Activated T-helper 1 cell treated with Interleukin-2 at 50 U/mL for 16 hours (primary cell): ENCODE measurements around the gene ZNF333.
"Not testable (repeated sequence)": the region's sequence is repeated elsewhere in the genome, so short reads cannot be mapped to it uniquely, and the experiment has no call there.

Experiments used
- DNase-seq: peaks from one replicate; pipeline ENCODE4 v3.0.0-alpha.2; 2020; ENCODE audit warnings: low read depth

The ZNF333 gene

DNA sequence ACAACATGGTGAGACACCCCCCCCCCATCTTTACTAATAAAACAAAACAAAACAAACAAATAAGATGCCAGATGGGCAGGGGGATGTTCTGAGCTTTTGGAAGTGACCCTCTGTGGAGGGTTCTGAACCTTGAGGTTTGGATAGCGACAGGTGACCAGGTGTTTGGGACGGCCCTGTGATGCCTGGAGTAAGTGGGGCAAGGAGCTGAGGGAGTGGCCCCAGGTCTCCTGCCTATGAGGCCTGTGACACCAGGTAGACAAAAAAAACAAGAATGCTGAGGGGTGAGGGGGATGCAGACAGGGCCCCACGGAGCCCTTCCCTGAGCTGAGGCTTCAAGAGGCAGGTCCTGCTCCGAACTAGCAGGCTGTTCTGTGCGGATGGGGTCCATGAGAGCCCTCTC lies 79.4 kb downstream of the ZNF333 start:
- no peak for DNase-seq

DNA sequence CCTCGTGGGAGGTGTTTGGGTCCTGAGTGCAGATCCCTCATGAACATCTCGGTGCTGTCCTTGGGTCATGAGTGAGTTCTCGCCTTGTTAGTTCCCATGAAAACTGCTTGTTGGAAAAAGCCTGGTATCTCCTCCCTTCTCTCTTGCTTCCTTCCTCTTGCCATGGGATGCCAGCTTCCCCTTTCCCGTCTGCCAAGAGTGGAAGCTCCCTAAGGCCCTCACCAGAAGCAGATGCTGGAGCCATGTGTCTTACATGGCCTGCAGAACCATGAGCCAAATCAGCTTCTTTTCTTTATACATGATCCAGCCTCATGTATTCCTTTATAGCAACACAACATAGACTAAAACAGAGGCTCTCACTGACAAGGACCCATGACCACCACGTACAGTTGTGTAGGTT lies 80.3 kb downstream of the ZNF333 start:
- no peak for DNase-seq

DNA sequence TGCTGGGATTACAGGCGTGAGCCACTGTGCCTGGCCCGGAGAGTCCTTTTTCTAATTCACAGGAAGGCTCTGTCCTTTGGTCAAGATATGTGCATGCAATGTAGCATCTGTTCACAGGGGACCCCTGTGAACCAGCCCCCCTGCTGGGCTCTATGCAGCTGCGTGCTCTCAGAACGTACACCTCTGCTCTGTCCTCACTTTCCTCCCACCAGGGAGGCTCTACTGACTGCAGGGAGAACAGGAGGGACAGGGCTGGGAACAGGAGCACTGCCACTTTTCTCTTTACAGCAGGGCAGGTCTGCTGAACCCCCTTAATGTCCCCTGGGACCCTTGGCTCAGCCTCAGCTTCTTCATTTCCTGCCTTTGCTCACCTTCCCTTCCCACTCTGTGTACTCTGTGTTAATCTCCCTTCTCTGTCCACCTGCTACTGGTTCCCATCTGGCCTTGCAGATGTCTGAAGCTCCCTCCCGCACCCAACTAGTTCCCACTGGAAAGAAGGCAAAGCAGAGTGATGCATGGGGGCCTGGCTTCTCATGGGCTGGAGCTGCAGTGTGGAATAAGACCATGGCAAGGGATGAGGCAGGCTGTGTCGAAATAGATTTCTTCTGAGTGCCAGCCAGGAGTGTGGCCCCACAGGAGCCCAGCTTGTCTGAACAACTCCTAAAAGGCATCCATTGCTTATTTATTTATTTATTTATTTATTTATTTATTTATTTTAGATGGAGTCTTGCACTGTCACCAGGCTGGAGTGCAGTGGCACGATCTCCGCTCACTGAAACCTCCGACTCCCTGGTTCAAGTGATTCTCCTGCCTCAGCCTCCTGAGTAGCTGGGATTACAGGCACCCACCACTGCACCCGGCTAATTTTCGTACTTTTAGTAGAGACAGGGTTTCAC lies 81.3 kb downstream of the ZNF333 start:
- DNase-seq, result no peak

DNA sequence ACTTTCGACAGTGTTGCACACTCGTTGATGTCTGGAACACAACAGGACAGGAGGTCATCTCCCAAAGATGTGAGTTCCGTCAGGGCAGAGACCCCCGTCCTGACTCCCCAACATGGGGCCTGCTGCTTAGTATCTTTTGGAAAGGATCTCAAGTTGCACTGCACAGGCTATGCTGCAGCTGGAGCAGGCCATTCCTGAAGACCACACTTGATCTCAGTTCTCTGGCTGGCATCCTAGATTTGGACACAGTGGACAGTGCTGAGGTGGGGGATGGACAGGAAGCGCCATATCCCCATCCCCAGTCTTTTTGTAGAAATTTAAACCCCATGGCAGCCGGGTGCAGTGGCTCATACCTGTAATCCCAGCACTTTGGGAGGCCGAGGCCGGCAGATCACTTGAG lies 82.6 kb downstream of the ZNF333 start:
- DNase-seq, result no peak

DNA sequence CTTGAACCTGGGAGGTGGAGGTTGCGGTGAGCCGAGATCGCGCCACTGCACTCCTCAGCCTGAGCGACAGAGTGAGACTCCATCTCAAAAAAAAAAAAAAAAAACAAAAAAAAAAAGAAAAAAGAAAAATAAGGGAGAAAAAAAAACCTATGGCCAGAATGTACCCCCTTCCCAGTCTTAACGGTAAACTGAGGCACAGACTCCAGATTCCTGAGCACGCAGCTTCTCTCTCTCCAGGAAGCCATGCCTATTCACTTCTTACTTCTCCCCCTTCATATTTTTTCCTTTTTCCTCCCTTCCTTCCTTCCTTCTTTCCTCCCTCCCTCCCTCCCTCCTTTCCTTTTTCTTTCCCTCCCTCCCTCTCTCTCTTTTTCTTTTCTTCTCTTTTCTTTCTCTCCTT lies 83.1 kb downstream of the ZNF333 start:
- DNase-seq, result no peak

DNA sequence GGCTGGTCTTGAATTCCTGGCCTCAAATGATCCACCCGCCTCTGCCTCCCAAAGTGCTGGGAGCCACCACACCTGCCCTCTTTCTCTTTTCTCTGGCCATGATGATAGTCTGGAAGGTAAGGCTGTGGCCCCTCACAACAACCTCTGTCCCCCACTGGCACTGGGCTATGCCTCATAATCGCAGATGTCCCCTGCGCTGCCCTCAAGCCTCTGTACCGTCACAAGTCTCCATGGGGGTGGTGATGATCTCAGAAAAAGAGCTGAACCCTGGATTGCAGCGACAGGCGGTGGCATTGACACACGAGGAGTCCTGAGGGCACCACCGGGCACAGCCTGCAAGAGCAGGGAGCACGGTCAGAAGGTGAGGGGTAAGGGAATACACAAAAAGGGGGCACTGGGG lies 83.9 kb downstream of the ZNF333 start:
- not testable (repeated sequence) for DNase-seq

DNA sequence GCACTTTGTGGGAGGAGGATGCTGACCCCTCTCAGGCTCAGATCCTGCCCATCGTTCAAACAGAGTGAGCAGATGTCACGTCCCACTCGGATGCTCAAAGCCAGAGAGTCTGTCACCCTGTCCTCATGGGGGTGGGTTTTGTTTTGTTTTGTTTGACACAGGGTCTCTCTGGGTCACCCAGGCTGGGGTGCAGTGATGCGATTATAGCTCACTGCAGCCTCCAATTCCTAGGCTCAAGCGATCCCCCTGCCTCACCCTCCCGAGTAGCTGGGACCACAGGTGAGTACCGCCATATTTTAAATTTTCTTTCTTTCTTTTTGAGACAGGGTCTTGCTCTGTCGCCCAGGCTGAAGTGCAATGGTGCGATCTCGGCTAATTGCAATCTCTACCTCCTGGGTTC lies 84.5 kb downstream of the ZNF333 start:
- no peak for DNase-seq

DNA sequence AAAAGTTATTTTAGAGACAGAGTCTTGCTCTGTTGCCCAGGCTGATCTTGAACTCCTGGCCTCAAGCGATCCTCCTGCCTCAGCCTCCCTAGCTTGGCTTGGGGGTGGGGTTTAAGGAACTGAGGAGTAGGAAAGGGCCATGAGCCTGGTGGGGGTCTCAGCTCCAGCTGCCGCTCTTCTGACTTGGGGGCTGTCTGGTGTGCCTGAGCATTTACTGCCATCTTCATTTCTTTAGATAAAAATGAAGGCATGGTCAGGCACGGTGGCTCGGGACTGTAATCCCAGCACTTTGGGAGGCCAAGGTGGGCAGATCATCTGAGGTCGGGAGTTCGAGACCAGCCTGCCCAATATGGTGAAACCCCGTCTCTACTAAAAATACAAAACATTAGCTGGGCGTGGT lies 85.5 kb downstream of the ZNF333 start:
- not testable (repeated sequence) for DNase-seq

DNA sequence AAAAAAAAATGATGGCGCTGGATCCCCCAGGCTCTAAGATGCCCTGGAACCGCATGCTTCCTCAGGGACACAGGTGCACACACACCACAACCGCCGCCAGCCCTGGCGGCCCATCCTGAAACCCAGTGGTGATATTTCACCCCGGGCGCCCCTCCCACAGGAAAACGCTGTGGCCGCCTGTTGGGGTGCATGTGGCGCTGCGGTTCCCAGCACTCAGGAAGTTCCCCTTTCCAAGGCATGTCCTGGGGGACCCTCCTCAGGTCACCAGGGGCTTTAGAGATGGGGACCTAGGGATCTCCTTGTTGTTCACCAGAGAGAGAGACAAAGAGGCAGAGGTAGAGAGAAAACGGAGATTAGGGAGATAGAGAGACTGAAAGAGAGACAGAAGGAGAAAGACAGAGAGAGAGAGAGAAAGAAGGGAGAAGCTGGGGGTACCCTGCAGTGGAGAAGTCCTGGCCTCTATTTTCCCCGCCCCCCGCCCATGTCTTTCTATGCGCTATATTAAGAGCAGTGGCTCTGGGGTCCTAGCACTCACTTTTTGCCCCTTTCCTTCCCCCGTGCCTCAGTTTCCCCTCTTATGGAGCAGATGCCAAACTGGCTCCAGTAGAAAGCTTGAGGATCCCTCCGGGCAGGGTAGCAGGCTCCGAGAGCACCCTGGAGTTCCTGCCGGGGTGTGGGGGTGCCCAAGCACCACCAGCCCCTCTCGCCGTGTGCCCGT lies 86.2 kb downstream of the ZNF333 start:
- DNase-seq, result no peak

DNA sequence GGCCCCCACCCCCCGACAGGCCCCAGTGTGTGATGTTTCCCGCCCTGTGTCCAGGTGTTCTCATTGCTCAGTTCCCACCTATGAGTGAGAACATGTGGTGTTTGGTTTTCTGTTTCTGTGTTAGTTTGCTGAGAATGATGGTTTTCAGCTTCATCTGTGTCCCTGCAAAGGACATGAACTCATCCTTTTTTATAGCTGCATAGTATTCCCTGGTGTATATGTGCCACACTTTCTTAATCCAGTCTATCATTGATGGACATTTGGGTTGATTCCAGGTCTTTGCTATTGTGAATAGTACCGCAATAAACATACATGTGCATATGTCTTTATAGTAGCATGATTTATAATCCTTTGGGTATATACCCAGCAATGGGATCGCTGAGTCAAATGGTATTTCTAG lies 87.8 kb downstream of the ZNF333 start:
- not testable (repeated sequence) for DNase-seq

DNA sequence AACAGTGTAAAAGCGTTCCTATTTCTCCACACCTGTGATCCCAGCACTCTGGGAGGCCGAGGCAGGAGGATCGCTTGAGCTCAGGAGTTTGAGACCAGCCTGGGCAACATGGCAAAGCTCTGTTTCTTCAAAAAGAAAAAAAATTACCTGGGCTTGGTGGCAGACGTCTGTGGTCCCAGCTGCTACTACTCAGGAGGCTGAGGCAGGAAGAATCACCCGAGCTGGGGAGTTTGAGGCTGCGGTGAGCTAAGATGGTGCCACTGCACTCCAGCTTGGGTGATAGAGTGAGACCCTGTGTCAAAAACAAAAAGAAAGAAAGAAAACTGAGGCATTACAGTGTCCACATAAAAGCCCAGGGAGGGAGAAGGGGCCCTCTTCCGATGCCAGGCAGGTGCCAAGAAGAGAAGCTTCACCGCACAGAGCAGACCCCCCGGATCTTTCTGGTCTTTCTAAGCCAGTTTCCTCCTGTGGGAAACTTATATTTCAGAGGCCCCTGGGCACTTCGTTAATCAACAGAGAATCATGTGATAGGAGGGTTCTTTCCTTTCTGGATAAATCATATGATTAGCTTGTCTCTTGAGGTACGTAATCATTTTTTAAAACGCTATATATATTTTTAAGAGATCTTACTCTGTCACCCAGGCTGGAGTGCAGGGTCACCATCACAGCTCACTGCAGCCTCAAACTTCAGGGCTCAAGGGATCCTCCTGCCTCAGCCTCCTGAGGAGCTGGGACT lies 88.4 kb downstream of the ZNF333 start, which contains the start of gene ADGRE2:
Gene ADGRE2 (minus strand): TSS at position 451 of the 736 bp plus-strand sequence. CDS start 1,804 bp downstream, outside the sequence.
- not testable (repeated sequence) for DNase-seq

DNA sequence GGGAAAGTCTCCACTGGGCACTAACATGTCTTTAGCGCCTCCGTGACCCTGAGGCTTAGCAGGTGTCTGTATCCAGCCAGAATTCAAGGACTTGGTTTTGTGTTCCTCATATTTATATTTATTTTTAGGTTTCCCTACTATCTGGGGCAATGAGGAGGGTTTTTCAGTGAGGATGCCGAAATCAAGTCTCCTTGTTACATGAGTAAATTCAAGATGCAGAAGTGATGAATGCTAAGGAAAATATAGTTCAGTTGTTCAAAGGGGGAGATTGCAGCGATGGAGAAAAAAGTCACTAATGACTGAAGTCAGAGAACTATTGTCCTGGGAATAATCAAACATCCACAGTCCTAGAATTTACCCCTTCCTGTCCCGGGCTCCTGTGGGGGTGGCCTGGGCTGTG lies 89.3 kb downstream of the ZNF333 start:
- DNase-seq, result no peak

DNA sequence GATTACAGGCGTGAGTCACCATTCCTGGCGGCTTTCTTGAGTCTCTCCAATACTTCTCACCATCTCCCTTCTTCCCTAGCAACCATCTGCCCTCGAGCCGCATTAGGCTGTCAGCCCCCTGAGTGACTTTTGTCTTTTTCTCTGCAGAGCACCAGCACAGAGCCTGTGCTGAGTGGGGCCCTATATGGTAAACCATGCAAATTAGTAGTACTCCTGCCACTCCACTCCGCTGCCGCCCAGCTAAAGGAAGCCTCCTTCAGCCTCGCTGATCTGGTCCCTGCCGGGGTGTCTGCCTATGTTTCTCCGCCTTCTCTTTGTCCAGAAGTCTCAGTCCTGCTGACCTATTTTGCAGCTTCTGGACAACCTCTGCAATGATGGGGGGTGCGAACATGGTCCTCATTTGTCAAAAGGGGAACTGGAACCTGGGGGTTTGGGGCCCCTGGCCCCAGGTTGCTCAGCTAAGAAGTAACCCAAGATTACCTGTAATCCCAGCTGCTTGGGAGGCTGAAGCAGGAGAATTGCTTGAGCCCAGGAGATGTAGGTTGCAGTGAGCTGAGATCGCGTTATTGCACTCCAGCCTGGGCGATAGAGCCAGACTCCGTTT lies 90.9 kb downstream of the ZNF333 start:
- DNase-seq, result not testable (repeated sequence)

DNA sequence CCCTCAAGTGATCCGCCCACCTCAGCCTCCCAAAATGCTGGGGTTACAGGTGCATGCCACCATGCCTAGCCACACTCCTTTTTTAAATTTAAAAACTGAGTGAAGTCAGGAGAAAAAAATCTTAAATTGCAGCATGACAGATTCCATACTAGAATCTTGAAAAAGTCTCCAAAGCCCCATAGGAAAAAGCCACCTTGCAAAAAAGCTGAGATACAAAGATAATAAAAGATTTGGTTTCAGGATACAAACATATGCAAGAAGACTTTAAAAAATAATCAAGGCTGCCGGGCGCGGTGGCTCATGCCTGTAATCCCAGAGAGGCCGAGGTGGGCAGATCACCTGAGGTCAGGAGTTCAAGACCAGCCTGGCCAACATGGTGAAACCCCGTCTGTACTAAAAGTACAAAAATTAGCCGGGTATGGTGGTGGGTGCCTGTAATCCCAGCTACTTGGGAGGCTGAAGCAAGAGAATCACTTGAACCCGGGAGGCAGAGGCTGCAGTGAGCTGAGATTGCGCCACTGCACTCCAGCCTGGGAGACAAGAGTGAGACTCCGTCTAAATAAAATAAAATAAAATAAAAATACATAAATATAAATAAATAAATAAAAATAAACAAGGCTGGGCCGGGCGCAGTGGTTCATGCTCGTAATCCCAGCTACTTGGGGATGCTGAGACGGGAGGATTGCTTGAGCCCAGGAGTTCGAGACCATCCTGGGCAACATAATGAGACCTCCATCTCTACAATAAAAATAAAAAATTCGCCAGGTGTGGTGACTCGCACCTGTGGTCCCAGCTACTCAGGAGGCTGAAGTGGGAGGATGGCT lies 92.1 kb downstream of the ZNF333 start:
- not testable (repeated sequence) for DNase-seq

DNA sequence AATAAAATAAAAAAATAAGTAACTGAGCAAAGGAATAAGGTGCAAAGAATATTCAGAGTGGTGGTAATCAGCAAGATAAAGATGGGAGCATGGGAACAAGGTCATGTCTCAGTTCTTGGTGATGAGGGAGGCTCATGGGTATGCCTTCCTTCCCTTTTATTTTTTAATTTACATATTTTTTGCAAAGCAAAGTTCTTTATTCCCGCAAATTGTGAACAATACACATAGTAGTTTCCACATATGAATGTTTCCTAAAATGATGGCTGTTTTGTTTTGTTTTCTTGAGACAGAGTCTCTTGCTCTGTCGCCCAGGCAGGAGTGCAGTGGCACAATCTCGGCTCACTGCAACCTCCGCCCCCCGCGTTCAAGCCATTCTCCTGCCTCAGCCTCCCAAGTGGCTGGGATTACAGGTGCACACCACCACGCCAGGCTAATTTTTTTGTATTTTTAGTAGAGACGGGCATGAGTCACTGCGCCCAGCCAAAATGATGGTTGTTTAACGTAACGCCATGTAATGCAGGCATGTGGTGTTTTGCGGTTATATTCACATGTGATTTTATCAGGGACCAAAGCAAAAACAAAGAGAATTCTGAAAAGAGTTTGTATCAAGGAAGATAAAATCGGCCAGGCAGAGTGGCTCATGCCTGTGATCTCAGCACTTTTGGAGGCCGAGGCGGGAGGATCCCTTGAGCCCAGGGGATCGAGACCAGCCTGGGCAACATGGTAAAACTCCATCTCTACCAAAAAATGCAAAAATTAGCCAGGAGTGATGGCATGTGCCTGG lies 93.0 kb downstream of the ZNF333 start:
- DNase-seq, result no peak
